HEK293 (cell line): ENCODE measurements around the gene EPHA6.

Source experiments
- CTCF ChIA-PET: fragments of 350-600 bp; formaldehyde crosslinking; extraction: SDS; loops from one replicate; lab custom pipeline; 2021; ENCODE audit warnings: antibody characterized with exemption; lab: Yijun Ruan, JAX
- POLR2A ChIA-PET: fragments of 300-600 bp; formaldehyde crosslinking; extraction: SDS; loops from one replicate; lab custom pipeline; 2020; ENCODE audit warnings: antibody characterized with exemption, inconsistent platforms; lab: Yijun Ruan, JAX
- H3K27ac ChIP-seq: fragments of 200-500 bp; sonication (Bioruptor generic); 2 replicates; pipeline ENCODE4 v1.5.1; 2014; ENCODE audit warnings: low read depth, low read length, control low read depth, inconsistent platforms; ENCODE audit errors: extremely low read depth
- H3K36me3 ChIP-seq, 2 experiments: fragments of 200-500 bp in 1 of 2; sonication (Bioruptor generic) in 1 of 2; 1 replicate in 1 of 2; 2 replicates in 1 of 2; pipeline ENCODE4 v1.5.1; 2014 to 2017; ENCODE audit warnings: inconsistent platforms in 2 of 2, low read length in 2 of 2; ENCODE audit not compliant: control insufficient read depth in 2 of 2, insufficient read depth in 1 of 2
- H3K4me1 ChIP-seq: fragments of 200-500 bp; sonication (Bioruptor generic); 2 replicates; pipeline ENCODE4 v1.5.1; 2014; ENCODE audit warnings: mild to moderate bottlenecking, low read length, inconsistent platforms; ENCODE audit not compliant: control insufficient read depth, insufficient read depth
- H3K4me3 ChIP-seq: 2 replicates; pipeline ENCODE4 v1.5.1; 2011; ENCODE audit warnings: low read depth, mild to moderate bottlenecking, control low read depth, low read length, moderate library complexity
- H3K9me3 ChIP-seq: fragments of 200-500 bp; sonication (Bioruptor generic); 2 replicates; pipeline ENCODE4 v1.5.1; 2014; ENCODE audit warnings: low read depth, low read length, inconsistent platforms; ENCODE audit not compliant: control insufficient read depth, insufficient read depth
- BCL11B ChIP-seq: fragments of 450-650 bp; formaldehyde crosslinking; IDR thresholded peaks from 2 replicates; pipeline ENCODE4 v1.5.1; 2016; ENCODE audit warnings: low read depth, missing biosample characterization, missing genetic modification characterization
- EGR2 ChIP-seq: fragments of 450-650 bp; formaldehyde crosslinking; IDR thresholded peaks from 2 replicates; pipeline ENCODE4 v1.5.1; 2016; ENCODE audit warnings: low read depth, missing biosample characterization, missing genetic modification characterization
- GFI1B ChIP-seq: fragments of 450-650 bp; formaldehyde crosslinking; IDR thresholded peaks from 2 replicates; pipeline ENCODE4 v1.5.1; 2016; ENCODE audit warnings: missing biosample characterization, missing genetic modification characterization
- GLI2 ChIP-seq: fragments of 450-650 bp; formaldehyde crosslinking; IDR thresholded peaks from 2 replicates; pipeline ENCODE4; 2017; ENCODE audit warnings: missing biosample characterization, missing genetic modification characterization, low read depth, borderline replicate concordance
- KLF16 ChIP-seq: fragments of 450-650 bp; formaldehyde crosslinking; IDR thresholded peaks from 2 replicates; pipeline ENCODE4 v1.5.1; 2017; ENCODE audit warnings: missing biosample characterization, missing genetic modification characterization
- SP2 ChIP-seq: fragments of 450-650 bp; formaldehyde crosslinking; IDR thresholded peaks from 2 replicates; pipeline ENCODE4 v1.5.1; 2016; ENCODE audit warnings: missing biosample characterization, missing genetic modification characterization
- SP3 ChIP-seq: fragments of 450-650 bp; formaldehyde crosslinking; IDR thresholded peaks from 2 replicates; pipeline ENCODE4 v1.5.1; 2016; ENCODE audit warnings: missing biosample characterization, missing genetic modification characterization
- TCF7L2 ChIP-seq: IDR thresholded peaks from 2 replicates; pipeline ENCODE4 v1.6.1; 2011; ENCODE audit warnings: low read depth, mild to moderate bottlenecking, inconsistent platforms, low read length, moderate library complexity, borderline replicate concordance
- YY1 ChIP-seq: fragments of 450-650 bp; formaldehyde crosslinking; IDR thresholded peaks from 2 replicates; pipeline ENCODE4 v1.5.1; 2018; ENCODE audit warnings: missing biosample characterization, missing genetic modification characterization
- YY2 ChIP-seq: fragments of 450-650 bp; formaldehyde crosslinking; IDR thresholded peaks from 2 replicates; pipeline ENCODE4 v1.5.1; 2016; ENCODE audit warnings: missing biosample characterization, missing genetic modification characterization
- ZBTB1 ChIP-seq: fragments of 450-650 bp; formaldehyde crosslinking; IDR thresholded peaks from 2 replicates; pipeline ENCODE4 v1.5.1; 2016; ENCODE audit warnings: missing biosample characterization, missing genetic modification characterization
- ZBTB48 ChIP-seq: fragments of 450-650 bp; formaldehyde crosslinking; IDR thresholded peaks from 2 replicates; pipeline ENCODE4 v1.5.1; 2016; ENCODE audit warnings: missing biosample characterization, missing genetic modification characterization
- ZBTB8A ChIP-seq: fragments of 450-650 bp; formaldehyde crosslinking; IDR thresholded peaks from 2 replicates; pipeline ENCODE4 v1.5.1; 2016; ENCODE audit warnings: missing biosample characterization, missing genetic modification characterization
- ZNF132 ChIP-seq: fragments of 450-650 bp; formaldehyde crosslinking; IDR thresholded peaks from 2 replicates; pipeline ENCODE4 v1.5.1; 2017; ENCODE audit warnings: missing biosample characterization, missing genetic modification characterization, borderline replicate concordance
- ZNF174 ChIP-seq: fragments of 450-650 bp; formaldehyde crosslinking; IDR thresholded peaks from 2 replicates; pipeline ENCODE4 v1.5.0; 2017; ENCODE audit warnings: missing biosample characterization, mild to moderate bottlenecking, missing genetic modification characterization
- ZNF24 ChIP-seq: fragments of 450-650 bp; formaldehyde crosslinking; IDR thresholded peaks from 2 replicates; pipeline ENCODE4 v1.5.1; 2016; ENCODE audit warnings: missing biosample characterization, missing genetic modification characterization
- ZNF335 ChIP-seq: fragments of 450-650 bp; formaldehyde crosslinking; conservative IDR thresholded peaks from 2 replicates; pipeline ENCODE4 v1.5.1; 2016; ENCODE audit warnings: missing biosample characterization, missing genetic modification characterization
- ZNF501 ChIP-seq: fragments of 450-650 bp; formaldehyde crosslinking; IDR thresholded peaks from 2 replicates; pipeline ENCODE4 v1.5.1; 2016; ENCODE audit warnings: missing biosample characterization, missing genetic modification characterization
- ZNF544 ChIP-seq: fragments of 450-650 bp; formaldehyde crosslinking; IDR thresholded peaks from 2 replicates; pipeline ENCODE4 v1.5.0; 2017; ENCODE audit warnings: missing biosample characterization, missing genetic modification characterization
- ZNF596 ChIP-seq: fragments of 450-650 bp; IDR thresholded peaks from 2 replicates; pipeline ENCODE4 v1.5.0; 2018; ENCODE audit warnings: missing biosample characterization, mild to moderate bottlenecking, missing genetic modification characterization, moderate library complexity
- ZNF76 ChIP-seq: fragments of 450-650 bp; formaldehyde crosslinking; IDR thresholded peaks from 2 replicates; pipeline ENCODE4; 2016; ENCODE audit warnings: low read depth, missing biosample characterization, missing genetic modification characterization, borderline replicate concordance
- ZNF792 ChIP-seq: fragments of 450-650 bp; formaldehyde crosslinking; IDR thresholded peaks from 2 replicates; pipeline ENCODE4 v1.5.1; 2016; ENCODE audit warnings: missing biosample characterization, missing genetic modification characterization
- TF ChIP-seq, protein P1 (sequence below): fragments of 450-650 bp; formaldehyde crosslinking; IDR thresholded peaks from 2 replicates; pipeline ENCODE4 v1.5.1; 2017; ENCODE audit warnings: missing biosample characterization, missing genetic modification characterization
- TF ChIP-seq, protein P2 (sequence below): fragments of 450-650 bp; formaldehyde crosslinking; IDR thresholded peaks from 2 replicates; pipeline ENCODE4; 2016; ENCODE audit warnings: missing biosample characterization, missing genetic modification characterization
- TF ChIP-seq, protein P3 (sequence below): fragments of 450-650 bp; formaldehyde crosslinking; IDR thresholded peaks from 2 replicates; pipeline ENCODE4 v1.5.1; 2016; ENCODE audit warnings: missing biosample characterization, missing genetic modification characterization

Gene EPHA6

DNA sequence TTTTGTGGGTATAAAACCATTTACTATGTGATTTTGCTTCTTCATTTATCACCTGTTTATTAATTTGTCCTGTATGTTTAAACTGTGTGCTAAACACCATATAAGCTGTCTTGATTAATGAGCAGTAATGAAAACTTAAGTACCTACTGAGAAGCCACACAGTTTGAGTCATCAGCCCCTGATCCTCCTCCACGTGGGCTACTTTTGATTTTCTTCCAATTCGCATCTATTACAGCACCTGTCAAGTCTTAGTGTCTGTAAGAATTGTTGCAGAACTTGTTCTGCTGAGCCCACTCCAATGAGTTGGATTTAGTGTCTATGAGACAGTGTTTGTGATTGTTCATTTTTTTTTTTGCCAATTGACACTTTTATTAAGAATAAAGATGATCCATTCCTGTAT is 16.8 kb downstream of the EPHA6 start:
- Histone ChIP-seq H3K4me3 (no peak overlapping the region), H3K9me3 (no peaks in the 10 kb centered on the region), H3K27ac (no peak overlapping the region), H3K36me3 (no peaks in the 10 kb centered on the region), H3K4me1 (no peaks in the 10 kb centered on the region)
- TF ChIP-seq SP3: no peak
- no peak for TF ChIP-seq YY1 (tag by site-specific recombination)
- TF ChIP-seq, protein P1, sequence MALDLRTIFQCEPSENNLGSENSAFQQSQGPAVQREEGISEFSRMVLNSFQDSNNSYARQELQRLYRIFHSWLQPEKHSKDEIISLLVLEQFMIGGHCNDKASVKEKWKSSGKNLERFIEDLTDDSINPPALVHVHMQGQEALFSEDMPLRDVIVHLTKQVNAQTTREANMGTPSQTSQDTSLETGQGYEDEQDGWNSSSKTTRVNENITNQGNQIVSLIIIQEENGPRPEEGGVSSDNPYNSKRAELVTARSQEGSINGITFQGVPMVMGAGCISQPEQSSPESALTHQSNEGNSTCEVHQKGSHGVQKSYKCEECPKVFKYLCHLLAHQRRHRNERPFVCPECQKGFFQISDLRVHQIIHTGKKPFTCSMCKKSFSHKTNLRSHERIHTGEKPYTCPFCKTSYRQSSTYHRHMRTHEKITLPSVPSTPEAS (tag by site-specific recombination): no peak
- no peak for TF ChIP-seq SP2 (tag by site-specific recombination)
- no peak for TF ChIP-seq ZNF792
- TF ChIP-seq GLI2 (tag by site-specific recombination): no peak
- TF ChIP-seq, protein P2, sequence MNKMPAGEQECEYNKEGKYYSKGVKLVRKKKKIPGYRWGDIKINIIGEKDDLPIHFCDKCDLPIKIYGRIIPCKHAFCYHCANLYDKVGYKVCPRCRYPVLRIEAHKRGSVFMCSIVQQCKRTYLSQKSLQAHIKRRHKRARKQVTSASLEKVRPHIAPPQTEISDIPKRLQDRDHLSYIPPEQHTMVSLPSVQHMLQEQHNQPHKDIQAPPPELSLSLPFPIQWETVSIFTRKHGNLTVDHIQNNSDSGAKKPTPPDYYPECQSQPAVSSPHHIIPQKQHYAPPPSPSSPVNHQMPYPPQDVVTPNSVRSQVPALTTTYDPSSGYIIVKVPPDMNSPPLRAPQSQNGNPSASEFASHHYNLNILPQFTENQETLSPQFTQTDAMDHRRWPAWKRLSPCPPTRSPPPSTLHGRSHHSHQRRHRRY (tag by site-specific recombination): no peak
- TF ChIP-seq ZNF76 (tag by site-specific recombination): no peak
- TF ChIP-seq KLF16 (tag by site-specific recombination): no peak
- TF ChIP-seq ZNF335 (tag by site-specific recombination): no peak
- POLR2A ChIA-PET: no interaction called here
- CTCF ChIA-PET: no interaction called here

DNA sequence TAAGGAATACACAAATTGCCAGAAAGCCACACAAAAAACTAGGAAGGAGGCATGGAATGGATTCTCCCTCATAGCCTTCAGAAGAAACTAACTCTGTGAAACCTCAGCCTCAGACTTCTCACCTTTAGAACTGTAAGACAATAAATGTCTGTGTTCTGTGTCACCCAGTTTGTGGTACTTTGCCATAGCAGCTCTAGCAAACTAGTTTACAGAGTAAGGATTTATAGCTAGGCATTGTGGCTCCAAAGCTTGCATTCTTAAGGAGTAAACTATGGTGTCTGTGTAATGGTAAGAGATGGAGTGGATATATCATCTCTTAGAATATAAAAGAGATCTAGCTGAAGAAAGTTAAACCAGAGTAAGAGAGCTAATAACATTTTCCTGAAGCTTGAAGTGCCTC is 18.9 kb downstream of the EPHA6 start:
- H3K4me3 ChIP-seq: no peak overlapping the region
- H3K9me3 ChIP-seq: no peaks in the 10 kb centered on the region
- no peaks in the 10 kb centered on the region for H3K36me3 ChIP-seq
- TF ChIP-seq TCF7L2: no peak
- no peak for TF ChIP-seq ZNF544 (tag by site-specific recombination)
- no peak for TF ChIP-seq ZNF501
- TF ChIP-seq ZNF132 (tag by site-specific recombination): no peak
- TF ChIP-seq, protein P3, sequence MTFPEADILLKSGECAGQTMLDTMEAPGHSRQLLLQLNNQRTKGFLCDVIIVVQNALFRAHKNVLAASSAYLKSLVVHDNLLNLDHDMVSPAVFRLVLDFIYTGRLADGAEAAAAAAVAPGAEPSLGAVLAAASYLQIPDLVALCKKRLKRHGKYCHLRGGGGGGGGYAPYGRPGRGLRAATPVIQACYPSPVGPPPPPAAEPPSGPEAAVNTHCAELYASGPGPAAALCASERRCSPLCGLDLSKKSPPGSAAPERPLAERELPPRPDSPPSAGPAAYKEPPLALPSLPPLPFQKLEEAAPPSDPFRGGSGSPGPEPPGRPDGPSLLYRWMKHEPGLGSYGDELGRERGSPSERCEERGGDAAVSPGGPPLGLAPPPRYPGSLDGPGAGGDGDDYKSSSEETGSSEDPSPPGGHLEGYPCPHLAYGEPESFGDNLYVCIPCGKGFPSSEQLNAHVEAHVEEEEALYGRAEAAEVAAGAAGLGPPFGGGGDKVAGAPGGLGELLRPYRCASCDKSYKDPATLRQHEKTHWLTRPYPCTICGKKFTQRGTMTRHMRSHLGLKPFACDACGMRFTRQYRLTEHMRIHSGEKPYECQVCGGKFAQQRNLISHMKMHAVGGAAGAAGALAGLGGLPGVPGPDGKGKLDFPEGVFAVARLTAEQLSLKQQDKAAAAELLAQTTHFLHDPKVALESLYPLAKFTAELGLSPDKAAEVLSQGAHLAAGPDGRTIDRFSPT (tag by site-specific recombination): no peak
- TF ChIP-seq EGR2 (tag by site-specific recombination): no peak
- TF ChIP-seq ZNF596 (tag by site-specific recombination): no peak
- no peak for TF ChIP-seq ZBTB8A
- TF ChIP-seq BCL11B (tag by site-specific recombination): no peak
- TF ChIP-seq GFI1B: no peak
- TF ChIP-seq YY2 (tag by site-specific recombination): no peak
- no peak for TF ChIP-seq SP2 (tag by site-specific recombination)
- TF ChIP-seq ZBTB48 (tag by site-specific recombination): no peak
- no peak for TF ChIP-seq ZNF24 (tag by site-specific recombination)
- TF ChIP-seq ZNF174 (tag by site-specific recombination): no peak
- no peak for TF ChIP-seq ZBTB1 (tag by site-specific recombination)
- H3K27ac ChIP-seq: no peak overlapping the region
- H3K4me1 ChIP-seq: no peaks in the 10 kb centered on the region
- POLR2A ChIA-PET: no interaction called here
- CTCF ChIA-PET: interaction anchor here (0.8 kb wide), 1 partner anchor 961 kb away, joined by 5 read pairs; no protein-coding TSS in a partner anchor
